GM18507 (cell line): ENCODE data around the gene IGFBP3.
A peak's percentile ranks its signal among the peaks of the same experiment; 100 is the strongest.

ENCODE experiments used
- DNase-seq: peaks from one replicate; pipeline ENCODE4 v3.0.0; 2011; ENCODE audit warnings: low read depth; ENCODE audit not compliant: insufficient read length; ENCODE audit errors: extremely low spot score
- FAIRE-seq: peaks from 2 replicates; lab custom pipeline; 2011; peaks lifted over from hg19 to GRCh38; lab: Jason Lieb, UNC

The IGFBP3 gene

DNA sequence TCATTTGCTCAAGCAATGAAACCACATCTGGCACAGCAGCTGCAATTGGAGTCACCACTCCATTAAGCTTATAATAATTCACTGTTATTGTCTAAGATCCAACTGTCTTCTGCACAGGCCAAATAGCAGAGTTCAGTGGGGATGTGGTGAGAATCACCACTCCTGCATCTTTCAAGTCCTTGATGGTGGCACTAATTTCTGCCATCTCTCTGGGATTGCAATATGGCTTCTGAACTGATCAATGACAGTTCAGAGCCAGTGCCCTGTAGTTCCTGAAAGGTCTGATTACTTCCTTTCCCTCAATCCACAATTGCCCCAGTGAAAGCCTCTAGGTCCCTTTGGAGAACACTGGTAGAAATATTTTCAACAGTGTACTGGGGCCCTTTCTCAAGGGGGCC is 26.4 kb downstream of the IGFBP3 start:
- no peak for DNase-seq
- no peak for FAIRE-seq

DNA sequence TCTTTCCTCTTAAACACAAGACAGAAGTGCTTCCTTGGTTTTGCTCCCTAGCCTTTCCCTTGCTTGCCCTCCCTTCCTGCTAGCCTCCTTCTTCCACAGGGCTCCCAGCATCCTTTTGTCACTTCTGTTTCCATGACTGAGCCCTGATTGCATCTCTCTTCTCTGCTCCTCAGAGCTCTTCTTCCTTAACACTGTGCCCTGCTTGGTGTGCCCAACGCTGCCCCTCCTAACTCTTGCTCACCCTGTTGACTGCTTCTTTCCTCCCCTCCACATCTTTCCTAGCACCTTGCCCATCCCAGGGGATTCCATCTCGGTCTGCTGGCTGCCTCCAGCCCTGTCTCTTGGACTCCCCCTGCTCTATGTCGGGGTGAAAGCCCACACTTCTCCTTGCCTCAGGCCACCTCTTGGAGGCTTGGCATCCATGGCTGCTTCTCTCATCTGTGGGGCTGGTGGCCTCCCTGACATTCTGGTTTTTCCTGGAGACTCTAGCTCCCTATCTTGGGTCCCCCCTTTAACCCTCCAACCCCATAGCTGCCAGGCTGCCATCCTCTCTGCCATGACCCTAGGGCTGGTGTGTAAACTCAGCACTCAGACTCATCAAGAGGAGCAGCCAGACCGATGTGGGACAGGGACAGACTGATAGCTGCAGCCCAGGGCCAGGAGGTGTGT is 26.9 kb downstream of the IGFBP3 start:
- no peak for FAIRE-seq

DNA sequence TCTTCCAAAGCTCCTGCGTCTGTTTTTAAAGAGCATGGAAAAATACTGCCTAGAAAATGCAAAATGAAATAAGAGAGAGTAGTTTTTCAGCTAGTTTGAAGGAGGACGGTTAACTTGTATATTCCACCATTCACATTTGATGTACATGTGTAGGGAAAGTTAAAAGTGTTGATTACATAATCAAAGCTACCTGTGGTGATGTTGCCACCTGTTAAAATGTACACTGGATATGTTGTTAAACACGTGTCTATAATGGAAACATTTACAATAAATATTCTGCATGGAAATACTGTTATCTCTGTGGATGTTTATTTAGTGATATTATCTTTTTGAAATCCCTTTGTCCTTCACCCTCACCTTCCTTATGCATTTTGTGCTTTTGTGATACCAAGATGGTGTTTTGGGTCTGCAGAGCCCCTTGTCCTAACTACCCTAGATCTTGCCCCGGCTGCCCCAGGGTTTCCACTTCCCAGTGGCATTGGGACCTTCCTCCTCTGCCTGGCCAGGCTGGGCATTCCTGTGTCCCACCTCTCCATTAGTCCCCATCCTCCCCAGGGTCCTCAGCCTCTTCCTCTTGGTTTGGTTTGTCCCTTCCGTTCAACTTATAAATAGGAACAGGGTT is 27.6 kb downstream of the IGFBP3 start:
- no peak for DNase-seq
- FAIRE-seq, result no peak

More for the DNA sequence above, 26.9 kb downstream of the IGFBP3 start:
- no peak for DNase-seq

DNA sequence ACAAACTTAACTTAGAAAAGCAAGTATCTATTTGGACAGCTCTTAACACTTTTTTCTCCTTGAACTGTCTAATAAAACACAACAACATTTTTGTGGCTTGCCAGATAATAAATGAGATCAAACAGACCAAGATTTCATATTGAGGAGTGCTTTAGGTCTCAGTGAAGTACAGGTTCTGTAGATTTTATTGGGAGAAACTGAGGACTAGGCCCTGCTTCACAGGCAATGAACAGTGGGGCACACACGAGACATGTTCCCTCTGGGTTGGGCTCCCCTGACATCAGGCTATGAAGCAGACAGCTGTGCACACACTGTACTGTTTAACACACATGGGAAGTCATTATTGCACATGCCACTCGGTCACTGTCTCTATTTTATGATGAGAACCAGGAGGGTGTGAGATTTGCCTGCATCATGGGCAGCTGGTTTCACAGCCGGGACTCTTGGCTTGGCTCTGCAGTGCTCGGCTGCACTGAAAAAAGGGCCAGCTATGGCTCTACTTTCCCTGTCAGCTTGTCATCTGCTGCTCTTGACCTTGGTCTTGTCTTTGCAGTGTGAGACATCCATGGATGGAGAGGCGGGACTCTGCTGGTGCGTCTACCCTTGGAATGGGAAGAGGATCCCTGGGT is 28.6 kb downstream of the IGFBP3 start:
- FAIRE-seq (no peak), DNase-seq (no peak)

DNA sequence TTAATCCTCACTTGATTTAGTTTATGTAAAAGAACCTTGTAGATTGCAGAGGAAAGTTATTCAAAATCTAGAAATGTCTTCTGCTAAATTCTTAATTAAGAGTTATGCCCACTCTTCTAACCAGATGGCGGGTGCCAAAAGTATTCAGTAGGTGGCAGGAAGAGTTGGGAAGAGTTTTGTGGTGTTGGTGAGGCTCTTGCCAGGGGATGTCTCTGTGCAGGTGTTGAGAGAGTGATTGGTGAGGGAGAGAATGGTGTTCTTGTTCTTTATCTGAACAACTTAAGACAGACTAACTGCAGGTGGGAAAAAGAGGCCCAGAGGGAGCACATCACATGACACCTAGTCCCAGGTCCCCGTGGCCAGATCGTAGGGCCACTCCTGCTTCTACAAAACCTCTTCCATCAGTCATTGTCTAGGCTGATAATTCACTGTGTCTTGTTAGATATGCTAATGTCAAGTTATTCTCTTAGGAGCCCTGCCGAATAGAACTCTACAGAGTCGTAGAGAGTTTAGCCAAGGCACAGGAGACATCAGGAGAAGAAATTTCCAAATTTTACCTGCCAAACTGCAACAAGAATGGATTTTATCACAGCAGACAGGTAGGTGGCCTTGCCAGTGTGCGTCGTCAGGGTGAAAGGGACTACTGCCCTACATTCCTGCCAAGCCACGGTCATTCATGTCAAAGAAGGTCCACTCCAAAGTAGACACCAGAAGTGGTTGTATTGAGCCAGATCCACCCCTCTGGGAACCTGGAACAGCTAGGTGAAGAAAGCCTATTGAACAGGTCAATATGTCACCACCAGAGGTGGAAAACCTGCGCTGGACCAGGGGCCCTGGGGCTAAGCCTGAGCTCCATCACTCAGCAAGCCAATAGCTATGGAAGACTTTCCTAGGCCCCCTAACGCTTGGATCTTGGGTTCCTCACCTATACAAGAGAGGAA is 29.3 kb downstream of the IGFBP3 start:
- DNase-seq (no peak), FAIRE-seq (no peak)

DNA sequence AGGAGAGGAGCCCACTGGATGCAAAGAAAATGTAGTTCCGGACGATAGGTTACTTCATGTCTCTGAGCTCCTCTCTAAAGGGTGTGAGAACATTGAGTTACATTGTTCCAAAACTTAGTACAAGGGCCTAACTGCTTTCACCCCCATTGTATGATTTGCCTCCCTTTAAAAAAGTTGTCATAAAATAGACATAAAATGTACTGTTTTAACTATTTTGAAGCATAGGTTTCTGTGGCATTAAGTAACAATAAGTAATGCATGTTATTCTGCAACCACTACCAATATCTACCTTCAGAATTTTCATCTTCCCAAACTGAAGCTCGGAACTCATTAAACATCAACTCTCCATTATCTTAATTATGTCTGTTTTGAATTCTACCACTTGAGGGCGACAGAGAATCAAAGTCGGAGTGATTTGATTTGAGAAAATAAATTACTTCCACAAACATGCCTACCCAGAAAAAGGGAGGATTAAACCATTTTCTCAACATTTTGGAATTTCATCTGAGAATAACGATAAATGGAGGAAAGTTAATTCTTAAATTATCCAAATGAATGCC is 30.1 kb downstream of the IGFBP3 start:
- no peak for DNase-seq
- peak; percentile 56 for FAIRE-seq

DNA sequence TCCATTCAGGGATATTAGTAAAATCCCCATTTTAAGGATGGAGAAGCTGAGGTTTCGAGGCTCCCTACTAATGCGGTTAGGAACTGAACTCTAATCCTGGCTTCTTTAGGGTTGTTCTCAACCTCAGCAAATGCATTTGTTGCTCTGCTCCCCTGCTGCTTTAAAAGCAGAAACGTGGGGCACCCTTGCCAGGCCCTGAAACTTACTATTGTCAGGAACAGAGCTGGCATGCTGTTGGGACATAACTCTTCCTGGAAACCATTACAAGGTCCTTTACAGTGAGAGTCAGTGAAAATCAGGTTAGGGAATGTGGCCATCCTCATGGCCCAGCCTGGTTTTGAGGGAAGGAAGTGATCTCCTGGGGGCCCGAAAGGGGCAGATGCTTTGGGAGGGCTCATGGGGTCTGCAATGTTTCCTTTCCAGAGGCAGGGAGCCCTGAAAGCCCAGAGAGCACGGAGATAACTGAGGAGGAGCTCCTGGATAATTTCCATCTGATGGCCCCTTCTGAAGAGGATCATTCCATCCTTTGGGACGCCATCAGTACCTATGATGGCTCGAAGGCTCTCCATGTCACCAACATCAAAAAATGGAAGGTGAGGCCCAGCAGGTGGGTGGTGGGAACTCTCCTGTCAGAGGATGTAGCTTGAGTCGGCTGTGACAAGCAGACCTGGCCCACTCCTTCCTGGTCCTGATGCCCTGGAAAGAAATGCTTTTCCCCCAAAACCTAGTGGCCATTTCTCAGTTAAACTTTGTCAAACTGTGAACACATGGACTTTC is 30.8 kb downstream of the IGFBP3 start:
- no peak for DNase-seq
- FAIRE-seq, result no peak

DNA sequence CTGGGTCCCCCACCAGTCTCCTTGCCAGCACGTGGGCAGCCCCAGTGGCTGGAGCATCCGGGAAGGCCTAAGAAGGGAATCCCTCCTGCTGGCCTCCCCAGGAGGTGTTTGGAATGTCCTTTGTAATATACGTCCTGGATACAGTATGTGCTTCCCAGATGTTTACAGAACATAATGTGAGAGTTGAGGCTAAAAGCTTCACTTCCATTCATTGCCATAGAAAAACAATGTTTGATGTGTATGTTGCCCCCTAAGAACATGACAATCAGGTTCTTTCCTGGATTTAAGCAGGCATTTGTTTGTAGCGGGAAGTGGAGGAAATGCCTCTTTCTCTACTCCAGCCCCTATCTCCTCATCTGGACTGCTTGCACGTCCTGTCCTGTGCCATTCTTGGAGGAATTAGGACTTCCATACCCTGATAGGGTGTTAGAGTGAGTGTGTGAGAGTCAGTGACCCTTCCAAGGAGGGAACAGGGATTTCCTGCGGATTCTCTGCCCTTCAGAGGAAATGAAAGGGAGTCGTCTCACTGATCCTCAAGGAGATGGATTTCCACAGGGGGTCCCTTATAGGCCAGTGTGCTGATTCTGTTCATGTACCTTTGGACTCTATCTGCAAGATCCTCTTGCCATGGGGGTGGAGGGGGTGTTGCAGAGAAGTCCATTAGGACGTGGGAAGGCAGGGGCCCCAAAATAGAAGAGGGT is 31.6 kb downstream of the IGFBP3 start:
- DNase-seq, result no peak
- no peak for FAIRE-seq

DNA sequence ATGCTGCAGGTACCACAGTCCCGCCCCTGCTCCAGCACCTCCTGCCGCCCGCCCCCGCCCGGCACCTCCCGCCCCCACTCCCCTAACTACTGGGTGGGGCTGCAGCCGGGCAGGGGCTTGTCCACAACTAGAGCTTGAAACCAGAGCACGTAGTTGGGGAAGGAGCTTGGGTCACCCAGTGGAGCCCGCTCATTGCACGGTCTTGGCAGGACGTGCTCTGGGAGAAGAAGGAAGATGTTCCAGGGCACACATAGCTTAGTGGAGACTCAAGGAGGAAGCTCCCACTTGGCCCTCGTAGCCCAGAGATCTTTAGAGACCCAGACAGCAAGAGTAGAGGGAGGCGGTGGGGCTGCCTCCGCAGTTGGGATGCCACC is 32.1 kb downstream of the IGFBP3 start:
- DNase-seq (no peak), FAIRE-seq (no peak)

DNA sequence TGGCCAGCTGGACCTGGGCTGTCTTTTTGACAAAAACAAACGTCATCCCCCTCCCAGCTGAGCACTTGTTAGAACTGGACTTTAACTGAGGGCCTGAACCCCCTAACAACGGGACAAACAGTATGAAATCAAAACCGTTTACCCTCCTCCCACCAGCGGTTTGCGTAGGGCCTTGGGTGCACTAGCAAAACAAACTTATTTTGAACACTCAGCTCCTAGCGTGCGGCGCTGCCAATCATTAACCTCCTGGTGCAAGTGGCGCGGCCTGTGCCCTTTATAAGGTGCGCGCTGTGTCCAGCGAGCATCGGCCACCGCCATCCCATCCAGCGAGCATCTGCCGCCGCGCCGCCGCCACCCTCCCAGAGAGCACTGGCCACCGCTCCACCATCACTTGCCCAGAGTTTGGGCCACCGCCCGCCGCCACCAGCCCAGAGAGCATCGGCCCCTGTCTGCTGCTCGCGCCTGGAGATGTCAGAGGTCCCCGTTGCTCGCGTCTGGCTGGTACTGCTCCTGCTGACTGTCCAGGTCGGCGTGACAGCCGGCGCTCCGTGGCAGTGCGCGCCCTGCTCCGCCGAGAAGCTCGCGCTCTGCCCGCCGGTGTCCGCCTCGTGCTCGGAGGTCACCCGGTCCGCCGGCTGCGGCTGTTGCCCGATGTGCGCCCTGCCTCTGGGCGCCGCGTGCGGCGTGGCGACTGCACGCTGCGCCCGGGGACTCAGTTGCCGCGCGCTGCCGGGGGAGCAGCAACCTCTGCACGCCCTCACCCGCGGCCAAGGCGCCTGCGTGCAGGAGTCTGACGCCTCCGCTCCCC is 32.7 kb downstream of the IGFBP3 start, which contains the start of gene IGFBP1:
Gene IGFBP1, plus strand, starts transcription at position 304 of the 808 bp plus-strand sequence. Its CDS starts 165 bp downstream, at position 469.
- DNase-seq (no peak), FAIRE-seq (no peak)

DNA sequence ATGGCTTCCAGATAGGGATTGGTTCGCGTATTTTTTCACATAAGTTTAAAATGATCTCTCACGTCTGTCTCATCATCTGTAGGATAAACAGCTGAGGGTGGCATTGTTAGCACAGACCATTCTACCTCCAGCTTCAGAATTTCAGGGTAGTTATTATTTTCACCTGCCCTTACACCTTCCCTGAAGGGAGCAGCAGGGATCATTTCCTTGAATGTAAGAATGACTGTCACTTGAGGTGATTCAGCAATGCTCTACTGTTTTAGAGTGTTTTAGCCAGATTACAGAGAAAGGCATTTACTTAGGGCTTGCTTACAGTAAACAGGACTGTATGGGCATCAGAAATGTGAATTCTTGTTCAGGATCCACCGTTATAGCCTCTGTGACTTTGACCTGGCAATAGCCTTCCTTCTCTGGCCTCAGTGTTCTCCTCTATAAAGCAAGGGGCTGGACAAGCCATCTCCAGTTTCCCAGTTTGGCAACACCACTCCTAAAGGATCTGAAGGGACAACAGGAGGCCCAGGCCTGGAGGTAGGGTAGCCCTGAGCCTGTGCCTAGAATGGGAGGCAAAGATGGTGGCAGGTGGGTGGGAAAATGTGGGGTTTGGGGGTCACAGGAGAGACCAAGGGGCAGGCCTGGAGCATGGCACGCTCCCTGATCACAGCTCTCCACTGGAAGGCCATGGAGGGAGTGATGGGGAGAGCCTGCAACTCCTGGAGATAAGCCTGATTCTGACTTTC is 34.0 kb downstream of the IGFBP3 start:
- FAIRE-seq (no peak), DNase-seq (no peak)

DNA sequence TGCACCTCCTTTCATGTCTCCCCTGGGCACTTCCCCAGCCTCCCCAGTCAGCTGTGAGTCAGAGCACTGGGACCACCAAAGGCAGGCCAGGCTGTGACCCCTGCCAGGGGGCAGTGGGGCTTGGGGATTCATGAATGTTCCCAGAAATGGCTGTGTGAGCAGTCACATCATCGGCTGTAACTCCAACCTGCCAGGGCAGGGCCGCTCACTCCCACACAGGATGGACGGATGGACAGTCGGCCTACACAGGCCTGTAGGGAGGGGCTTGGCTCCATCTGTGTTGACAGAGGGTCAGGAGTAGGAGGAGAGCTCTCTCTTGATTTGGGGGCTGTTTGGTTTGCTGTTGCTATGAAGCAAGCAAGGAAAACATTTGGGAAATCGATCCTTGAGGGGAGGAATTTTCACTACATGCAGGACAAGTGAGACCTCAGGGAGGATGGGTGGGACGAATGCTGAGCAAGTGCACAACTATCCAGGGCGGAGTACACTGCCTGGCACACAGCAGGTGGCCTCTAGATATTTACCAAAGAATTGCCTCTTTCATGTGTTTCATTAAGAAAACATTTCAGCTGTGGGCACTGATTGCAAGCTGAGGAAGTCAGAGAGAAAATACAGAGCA is 35.7 kb downstream of the IGFBP3 start:
- no peak for FAIRE-seq
- no peak for DNase-seq

DNA sequence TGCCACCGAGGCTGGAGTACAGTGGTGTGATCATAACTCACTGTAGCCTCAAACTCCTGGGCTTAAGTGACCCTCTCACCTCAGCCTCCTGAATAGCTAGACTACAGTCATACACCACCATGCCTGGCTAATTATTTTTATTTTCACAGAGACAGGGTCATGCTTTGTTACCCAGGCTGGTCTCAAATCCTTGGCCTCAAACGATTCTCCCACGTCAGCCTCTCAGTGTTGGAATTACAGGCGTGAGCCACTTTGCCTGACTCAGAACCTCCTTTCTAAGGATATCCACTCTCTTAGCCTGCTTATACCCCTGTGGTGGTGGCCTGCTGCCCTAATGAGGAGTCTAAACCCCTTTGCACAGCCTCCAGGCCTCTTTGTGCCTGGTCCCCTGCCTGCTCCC is 36.9 kb downstream of the IGFBP3 start:
- DNase-seq (no peak), FAIRE-seq (no peak)

DNA sequence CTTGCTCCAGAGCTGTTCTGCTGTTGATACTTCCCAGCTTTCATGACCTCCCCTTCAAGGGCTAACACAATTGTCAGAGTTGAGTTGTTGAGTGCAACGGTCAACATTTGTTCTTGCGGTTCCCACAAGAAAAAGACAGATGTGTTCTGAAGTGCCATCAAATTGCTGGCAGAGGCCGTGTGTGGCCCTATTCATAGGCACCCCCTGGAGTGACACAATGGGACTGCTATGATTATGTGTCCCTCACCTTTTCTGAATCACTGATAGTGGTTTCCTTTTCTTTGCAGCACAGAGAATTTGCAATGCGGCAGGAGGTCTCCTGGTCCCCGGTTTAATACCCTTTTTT is 38.6 kb downstream of the IGFBP3 start:
- DNase-seq (no peak), FAIRE-seq (no peak)

DNA sequence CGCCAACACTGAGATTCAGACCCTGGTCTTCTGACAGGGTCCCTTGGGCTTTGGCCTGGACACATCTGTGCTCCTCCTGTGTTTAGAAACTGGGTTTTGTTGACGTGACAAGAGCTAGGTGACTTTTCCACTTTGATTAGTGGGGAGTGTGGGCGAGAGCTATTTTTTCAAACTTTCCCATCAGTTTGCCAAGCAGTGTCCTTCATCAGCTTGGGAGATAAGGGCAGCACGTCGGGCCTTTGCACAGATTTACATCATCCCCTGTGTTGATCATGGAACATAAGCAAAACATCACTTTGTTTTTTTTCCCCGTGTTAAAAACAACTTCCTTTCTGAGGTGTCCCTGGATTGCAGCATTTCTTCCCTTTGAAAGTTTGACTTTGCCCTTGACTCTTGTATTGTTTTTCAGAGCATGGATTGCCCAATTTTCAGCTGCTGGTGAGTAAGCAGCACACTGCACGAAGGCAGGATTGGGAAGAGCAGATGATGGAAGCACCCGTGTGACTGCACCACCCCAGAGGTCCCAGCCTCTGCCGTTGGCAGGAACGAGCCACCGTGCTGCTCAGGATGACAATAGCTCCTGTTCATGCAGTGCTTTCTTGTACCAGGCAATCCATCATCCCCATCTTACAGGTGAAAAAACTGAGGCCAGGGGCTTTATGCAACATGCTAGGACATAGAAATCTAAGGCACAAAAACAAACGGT is 39.2 kb downstream of the IGFBP3 start:
- DNase-seq (no peak), FAIRE-seq (no peak)

DNA sequence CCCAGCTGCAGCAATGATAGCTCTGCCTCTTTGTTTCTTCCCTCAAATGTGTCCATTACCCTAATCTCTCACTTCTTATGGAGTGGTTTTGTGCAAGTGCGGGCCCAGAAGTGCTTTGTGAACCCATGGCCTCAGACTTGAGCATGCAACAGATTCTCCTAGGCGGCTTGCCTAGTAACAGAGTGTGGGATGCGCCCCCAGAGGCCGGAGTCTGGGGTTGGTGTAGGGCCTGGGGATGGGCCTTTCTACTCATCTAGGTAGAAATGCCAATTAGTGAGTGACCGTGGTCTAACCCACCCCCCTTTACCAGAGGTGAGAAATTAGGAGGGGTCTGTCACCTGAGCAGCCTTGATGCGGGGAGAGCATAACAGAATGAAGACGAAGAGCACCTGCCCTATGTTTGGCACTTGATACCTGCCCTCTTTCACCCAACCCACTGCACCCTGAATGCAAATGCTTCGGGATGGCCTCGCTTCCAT is 39.8 kb downstream of the IGFBP3 start:
- FAIRE-seq, result no peak
- DNase-seq, result no peak
